ENCODE measurements around the gene PDE8B. TPM values are rescaled to one million over a fixed set of nuclear protein-coding genes. Genes with fewer than 3 reads are reported as not detected.

PDE8B gene
- total RNA-seq, 1 donor from 2014 or later = 7.8 TPM

DNA sequence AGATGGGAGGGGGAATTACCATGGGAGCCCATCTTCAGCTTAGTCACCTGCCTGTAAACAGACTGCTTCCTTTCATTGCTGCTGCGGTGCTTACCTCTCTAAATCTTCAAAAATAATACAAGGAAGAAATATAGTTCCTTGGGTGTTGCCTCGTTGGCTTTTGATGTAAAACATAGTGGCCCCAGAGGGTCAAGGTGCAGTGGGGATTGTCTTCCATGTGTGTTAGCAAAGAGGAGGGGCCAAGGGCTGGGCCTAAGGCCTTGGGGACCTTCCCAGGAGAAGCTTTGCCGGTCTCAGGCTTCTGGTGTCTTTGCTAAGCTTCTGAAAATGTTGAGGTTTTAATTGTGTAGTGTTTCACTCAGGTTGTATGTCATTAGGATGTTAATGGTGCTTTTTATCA lies 90.0 kb downstream of the PDE8B start:
- Mint-ChIP-seq H3K4me1 (ENCODE audit: unreplicated experiment) (peaks cover 3% of the 10 kb centered on the region), H3K27me3 (ENCODE audit: unreplicated experiment) (peaks cover 1% of the 10 kb centered on the region), H3K27ac (ENCODE audit: unreplicated experiment) (no peak overlapping the region), H3K4me3 (ENCODE audit: unreplicated experiment) (no peak overlapping the region), H3K36me3 (ENCODE audit: low read depth, unreplicated experiment) (no peaks in the 10 kb centered on the region), H3K9me3 (ENCODE audit: unreplicated experiment) (no peaks in the 10 kb centered on the region)
- DNase-seq (ENCODE audit: low spot score) = no peak
- TF ChIP-seq, protein P1, sequence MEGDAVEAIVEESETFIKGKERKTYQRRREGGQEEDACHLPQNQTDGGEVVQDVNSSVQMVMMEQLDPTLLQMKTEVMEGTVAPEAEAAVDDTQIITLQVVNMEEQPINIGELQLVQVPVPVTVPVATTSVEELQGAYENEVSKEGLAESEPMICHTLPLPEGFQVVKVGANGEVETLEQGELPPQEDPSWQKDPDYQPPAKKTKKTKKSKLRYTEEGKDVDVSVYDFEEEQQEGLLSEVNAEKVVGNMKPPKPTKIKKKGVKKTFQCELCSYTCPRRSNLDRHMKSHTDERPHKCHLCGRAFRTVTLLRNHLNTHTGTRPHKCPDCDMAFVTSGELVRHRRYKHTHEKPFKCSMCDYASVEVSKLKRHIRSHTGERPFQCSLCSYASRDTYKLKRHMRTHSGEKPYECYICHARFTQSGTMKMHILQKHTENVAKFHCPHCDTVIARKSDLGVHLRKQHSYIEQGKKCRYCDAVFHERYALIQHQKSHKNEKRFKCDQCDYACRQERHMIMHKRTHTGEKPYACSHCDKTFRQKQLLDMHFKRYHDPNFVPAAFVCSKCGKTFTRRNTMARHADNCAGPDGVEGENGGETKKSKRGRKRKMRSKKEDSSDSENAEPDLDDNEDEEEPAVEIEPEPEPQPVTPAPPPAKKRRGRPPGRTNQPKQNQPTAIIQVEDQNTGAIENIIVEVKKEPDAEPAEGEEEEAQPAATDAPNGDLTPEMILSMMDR (IDR thresholded peaks at IDR 0.05; ENCODE audit: unreplicated experiment) = no peak

DNA sequence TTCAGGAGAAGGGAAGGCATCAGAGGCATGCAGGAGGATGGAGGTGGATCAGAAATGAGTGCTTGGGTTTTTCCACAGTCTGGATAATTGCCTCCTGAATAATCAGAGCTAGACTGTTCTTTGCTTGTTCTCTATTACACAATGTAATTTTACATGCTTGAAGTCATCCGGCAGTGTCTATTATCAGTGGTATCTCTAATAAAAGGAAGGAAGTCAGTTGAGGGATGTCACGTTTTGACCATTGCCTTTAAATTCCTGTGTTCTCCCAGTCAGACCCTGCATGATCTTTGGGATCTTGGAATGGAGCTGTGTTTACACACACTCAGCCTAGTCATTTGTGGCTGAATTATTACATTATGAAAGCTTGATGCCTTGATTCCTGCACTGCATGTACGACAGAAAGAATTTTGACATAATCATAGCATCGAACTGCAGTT lies 91.0 kb downstream of the PDE8B start:
- H3K27me3 Mint-ChIP-seq (ENCODE audit: unreplicated experiment) = peaks cover 1% of the 10 kb centered on the region
- peaks cover 3% of the 10 kb centered on the region for H3K4me1 Mint-ChIP-seq (ENCODE audit: unreplicated experiment)
- H3K27ac Mint-ChIP-seq (ENCODE audit: unreplicated experiment) = no peak overlapping the region
- TF ChIP-seq, protein P1 (IDR thresholded peaks at IDR 0.05; ENCODE audit: unreplicated experiment) = no peak
- no peak overlapping the region for H3K4me3 Mint-ChIP-seq (ENCODE audit: unreplicated experiment)
- DNase-seq (ENCODE audit: low spot score) = no peak
- H3K9me3 Mint-ChIP-seq (ENCODE audit: unreplicated experiment) = no peaks in the 10 kb centered on the region
- H3K36me3 Mint-ChIP-seq (ENCODE audit: low read depth, unreplicated experiment) = no peaks in the 10 kb centered on the region

DNA sequence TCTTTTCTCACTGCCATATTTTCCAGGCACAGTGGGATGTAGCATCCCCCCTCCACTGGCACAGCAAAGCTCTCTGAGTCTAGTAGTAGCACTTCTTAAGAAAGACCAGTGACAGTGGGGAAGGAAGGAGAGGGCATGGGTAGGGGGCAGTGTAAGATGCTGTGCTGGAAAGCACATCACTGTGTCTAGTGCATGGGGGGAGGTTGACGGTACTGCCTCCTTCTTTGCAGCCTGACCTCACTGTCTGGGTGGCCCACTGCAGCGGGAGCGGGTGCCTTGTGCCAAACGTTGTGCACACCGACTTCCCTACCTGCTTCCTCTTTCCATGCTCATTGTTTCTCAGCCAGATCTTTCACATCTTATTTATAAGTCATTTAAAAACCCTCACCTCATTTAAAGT lies 91.8 kb downstream of the PDE8B start:
- Mint-ChIP-seq H3K4me1 (ENCODE audit: unreplicated experiment) (peaks cover 3% of the 10 kb centered on the region), H3K4me3 (ENCODE audit: unreplicated experiment) (no peak overlapping the region), H3K27me3 (ENCODE audit: unreplicated experiment) (peaks cover 1% of the 10 kb centered on the region), H3K36me3 (ENCODE audit: low read depth, unreplicated experiment) (no peaks in the 10 kb centered on the region), H3K27ac (ENCODE audit: unreplicated experiment) (no peak overlapping the region), H3K9me3 (ENCODE audit: unreplicated experiment) (no peaks in the 10 kb centered on the region)
- TF ChIP-seq, protein P1 (IDR thresholded peaks at IDR 0.05; ENCODE audit: unreplicated experiment) = no peak
- no peak for DNase-seq (ENCODE audit: low spot score)

DNA sequence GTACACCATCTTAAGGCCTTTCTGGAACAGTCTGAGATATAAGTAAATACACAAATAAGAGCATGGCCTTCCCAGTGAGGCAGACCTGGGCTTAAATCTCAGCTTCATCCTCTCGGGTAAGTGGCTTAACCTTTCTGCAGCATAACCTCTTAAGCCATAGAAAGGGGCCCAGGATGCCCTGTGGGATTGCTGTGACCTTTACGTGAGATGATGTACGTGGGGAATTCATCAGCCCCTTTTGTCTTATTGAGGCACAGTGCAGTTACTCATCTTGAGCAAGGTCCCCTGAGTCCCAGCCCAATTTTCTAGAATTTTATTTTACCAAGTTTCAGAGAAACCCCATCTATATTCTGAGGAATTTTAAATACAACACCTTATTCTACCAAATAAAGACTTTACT lies 92.2 kb downstream of the PDE8B start:
- Mint-ChIP-seq H3K4me1 (ENCODE audit: unreplicated experiment) (peaks cover 3% of the 10 kb centered on the region), H3K4me3 (ENCODE audit: unreplicated experiment) (no peak overlapping the region), H3K27ac (ENCODE audit: unreplicated experiment) (no peak overlapping the region), H3K36me3 (ENCODE audit: low read depth, unreplicated experiment) (no peaks in the 10 kb centered on the region), H3K9me3 (ENCODE audit: unreplicated experiment) (no peaks in the 10 kb centered on the region), H3K27me3 (ENCODE audit: unreplicated experiment) (peaks cover under 1% of the 10 kb centered on the region)
- TF ChIP-seq, protein P1 (IDR thresholded peaks at IDR 0.05; ENCODE audit: unreplicated experiment) = no peak
- no peak for DNase-seq (ENCODE audit: low spot score)

DNA sequence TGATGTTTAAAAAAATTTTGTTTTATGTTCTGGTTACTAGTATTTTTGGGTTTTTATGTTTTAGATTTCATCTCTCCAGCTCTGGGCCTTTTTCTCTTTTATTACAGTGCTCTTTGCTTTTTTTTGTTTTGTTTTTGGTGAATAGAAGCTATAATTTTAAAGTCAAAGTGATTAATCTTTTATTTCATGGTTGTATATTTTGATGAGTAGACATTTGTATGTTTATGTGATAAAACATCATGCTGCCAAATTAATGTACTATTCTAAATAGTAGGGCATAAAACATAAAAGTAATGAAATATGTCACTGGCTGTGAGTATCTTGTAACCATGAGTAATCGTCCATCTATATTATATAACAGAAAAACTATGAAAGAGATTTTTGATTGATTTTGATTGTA lies 93.9 kb downstream of the PDE8B start:
- H3K9me3 Mint-ChIP-seq (ENCODE audit: unreplicated experiment) = no peaks in the 10 kb centered on the region
- H3K36me3 Mint-ChIP-seq (ENCODE audit: low read depth, unreplicated experiment) = no peaks in the 10 kb centered on the region
- no peaks in the 10 kb centered on the region for H3K27me3 Mint-ChIP-seq (ENCODE audit: unreplicated experiment)
- H3K4me1 Mint-ChIP-seq (ENCODE audit: unreplicated experiment) = peaks cover 3% of the 10 kb centered on the region
- no peak overlapping the region for H3K4me3 Mint-ChIP-seq (ENCODE audit: unreplicated experiment)
- TF ChIP-seq, protein P1 (IDR thresholded peaks at IDR 0.05; ENCODE audit: unreplicated experiment) = no peak
- no peak for DNase-seq (ENCODE audit: low spot score)
- no peak overlapping the region for H3K27ac Mint-ChIP-seq (ENCODE audit: unreplicated experiment)

Data from endothelial cell (in vitro differentiated cells).